ENCODE results near the gene ANKS6. TPM values are rescaled to one million over a fixed set of nuclear protein-coding genes. Genes with fewer than 3 reads are reported as not detected.

Gene ANKS6
- total and polyA plus RNA-seq, 11 donors = 1.9 to 8.0 (median 3.7) TPM

DNA sequence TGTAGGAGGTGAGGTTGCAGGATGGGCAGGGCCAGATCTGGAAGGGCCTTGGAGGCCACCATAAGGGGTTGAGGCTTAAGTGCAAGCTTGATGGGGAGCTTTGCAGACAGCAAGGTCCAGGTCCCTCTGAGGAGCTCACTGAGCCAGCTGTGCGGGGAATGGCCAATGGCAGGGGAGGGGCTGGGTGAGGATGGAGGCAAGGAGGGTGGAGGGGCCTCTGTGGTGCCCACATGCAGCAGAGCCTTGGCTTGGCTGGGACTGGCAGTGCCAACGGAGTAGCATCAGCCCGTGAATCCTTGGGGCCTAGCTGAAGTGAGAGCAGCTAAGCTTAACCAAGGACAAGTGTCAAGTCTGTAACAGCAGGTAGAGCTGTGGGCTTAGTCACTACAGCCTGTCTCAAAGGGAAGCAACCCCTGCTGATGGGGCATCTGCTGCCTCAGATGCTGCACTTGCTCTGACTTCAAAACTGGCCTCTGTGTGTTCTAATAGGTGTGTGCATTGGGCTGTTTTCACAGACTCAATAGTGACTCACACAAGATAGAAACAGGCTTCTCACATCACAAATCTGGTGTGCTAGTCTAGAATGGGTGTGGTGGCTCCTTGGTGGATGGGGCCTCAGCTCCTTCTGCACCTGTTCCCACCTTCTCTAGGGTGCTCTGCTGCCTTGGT lies 27.4 kb upstream of the ANKS6 start:
- no peak for ATAC-seq

DNA sequence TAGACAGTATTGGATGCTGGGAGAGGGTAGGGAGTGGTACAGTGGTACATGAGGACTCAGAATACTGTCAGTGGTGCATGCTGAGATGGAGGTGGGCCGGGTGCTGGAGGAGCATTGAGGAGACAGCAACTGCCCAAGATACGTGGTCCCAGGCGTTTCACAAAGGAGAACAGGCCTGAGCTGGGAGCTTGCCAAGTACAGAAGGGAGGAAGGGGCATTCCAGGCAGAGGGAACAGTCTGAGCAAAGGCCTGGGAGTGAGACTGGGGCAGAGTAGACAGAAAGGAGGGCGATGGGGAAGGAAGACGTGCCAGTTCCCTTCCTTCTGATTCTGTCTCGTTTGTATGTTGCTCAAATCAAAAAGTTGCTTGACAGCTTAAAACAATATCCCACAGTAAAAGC lies 26.3 kb upstream of the ANKS6 start:
- Histone ChIP-seq H3K4me1 (no peaks in the 10 kb centered on the region), H3K9me3 (peaks cover 0 to 9% (median 0%) of the 10 kb centered on the region in 12 donors), H3K4me3 (no peak overlapping the region), H3K27me3 (no peaks in the 10 kb centered on the region), H3K27ac (no peak overlapping the region), H3K36me3 (no peaks in the 10 kb centered on the region)
- intact Hi-C loops (cut with DNase I) = no loop called here
- 88 to 92% (median 90%) methylated on average over 6 of the region's 6 CpGs for WGBS, 4 donors
- TF ChIP-seq, protein P1, sequence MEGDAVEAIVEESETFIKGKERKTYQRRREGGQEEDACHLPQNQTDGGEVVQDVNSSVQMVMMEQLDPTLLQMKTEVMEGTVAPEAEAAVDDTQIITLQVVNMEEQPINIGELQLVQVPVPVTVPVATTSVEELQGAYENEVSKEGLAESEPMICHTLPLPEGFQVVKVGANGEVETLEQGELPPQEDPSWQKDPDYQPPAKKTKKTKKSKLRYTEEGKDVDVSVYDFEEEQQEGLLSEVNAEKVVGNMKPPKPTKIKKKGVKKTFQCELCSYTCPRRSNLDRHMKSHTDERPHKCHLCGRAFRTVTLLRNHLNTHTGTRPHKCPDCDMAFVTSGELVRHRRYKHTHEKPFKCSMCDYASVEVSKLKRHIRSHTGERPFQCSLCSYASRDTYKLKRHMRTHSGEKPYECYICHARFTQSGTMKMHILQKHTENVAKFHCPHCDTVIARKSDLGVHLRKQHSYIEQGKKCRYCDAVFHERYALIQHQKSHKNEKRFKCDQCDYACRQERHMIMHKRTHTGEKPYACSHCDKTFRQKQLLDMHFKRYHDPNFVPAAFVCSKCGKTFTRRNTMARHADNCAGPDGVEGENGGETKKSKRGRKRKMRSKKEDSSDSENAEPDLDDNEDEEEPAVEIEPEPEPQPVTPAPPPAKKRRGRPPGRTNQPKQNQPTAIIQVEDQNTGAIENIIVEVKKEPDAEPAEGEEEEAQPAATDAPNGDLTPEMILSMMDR (IDR thresholded peaks at IDR 0.05) = no peak
- TF ChIP-seq POLR2A (IDR thresholded peaks at IDR 0.05) = no peak
- ATAC-seq = no peak
- DNase-seq = no peak

More for the DNA sequence above, 27.4 kb upstream of the ANKS6 start:
- H3K4me3 ChIP-seq = no peak overlapping the region
- no peak for DNase-seq
- no peaks in the 10 kb centered on the region for H3K4me1 ChIP-seq
- intact Hi-C loops (cut with DNase I) = no loop called here
- no peak for TF ChIP-seq POLR2A (IDR thresholded peaks at IDR 0.05)
- TF ChIP-seq, protein P1 (IDR thresholded peaks at IDR 0.05) = no peak
- H3K27ac ChIP-seq = no peak overlapping the region
- 96 to 100% (median 97%) methylated on average over 2 to 3 of the region's 3 CpGs for WGBS, 4 donors
- H3K36me3 ChIP-seq = no peaks in the 10 kb centered on the region
- no peaks in the 10 kb centered on the region for H3K27me3 ChIP-seq
- H3K9me3 ChIP-seq = peaks cover 0 to 7% (median 0%) of the 10 kb centered on the region in 12 donors

DNA sequence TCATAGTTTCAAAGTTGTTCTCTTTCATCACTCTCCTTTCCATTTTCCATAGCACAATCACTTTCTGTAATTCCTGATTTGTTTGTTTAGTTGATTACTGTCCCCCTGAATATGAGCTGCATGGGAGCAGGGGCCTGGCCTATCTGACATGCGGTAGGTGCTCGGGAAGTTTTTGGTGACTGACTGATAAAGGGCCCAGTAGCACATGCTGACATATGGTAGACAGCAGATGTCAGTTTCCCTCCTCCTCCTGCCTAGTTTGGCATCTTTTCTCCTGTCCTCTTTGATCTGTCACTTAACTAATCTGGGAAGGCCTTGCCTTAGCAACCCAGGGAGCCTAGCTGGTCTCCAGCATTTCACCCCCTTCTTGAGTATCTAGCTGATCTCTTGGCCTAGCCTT lies 25.5 kb upstream of the ANKS6 start:
- 76 to 84% (median 79%) methylated on average over 2 of the region's 2 CpGs for WGBS, 4 donors
- no peaks in the 10 kb centered on the region for H3K27me3 ChIP-seq
- no peak overlapping the region for H3K4me3 ChIP-seq
- peaks cover 0 to 9% (median 0%) of the 10 kb centered on the region in 12 donors for H3K9me3 ChIP-seq
- DNase-seq (no peak), ATAC-seq (no peak)
- intact Hi-C loops (cut with DNase I) = no loop called here
- no peak for TF ChIP-seq POLR2A (IDR thresholded peaks at IDR 0.05)
- TF ChIP-seq, protein P1 (IDR thresholded peaks at IDR 0.05) = no peak
- H3K4me1 ChIP-seq = no peaks in the 10 kb centered on the region
- H3K27ac ChIP-seq = no peak overlapping the region
- H3K36me3 ChIP-seq = no peaks in the 10 kb centered on the region

DNA sequence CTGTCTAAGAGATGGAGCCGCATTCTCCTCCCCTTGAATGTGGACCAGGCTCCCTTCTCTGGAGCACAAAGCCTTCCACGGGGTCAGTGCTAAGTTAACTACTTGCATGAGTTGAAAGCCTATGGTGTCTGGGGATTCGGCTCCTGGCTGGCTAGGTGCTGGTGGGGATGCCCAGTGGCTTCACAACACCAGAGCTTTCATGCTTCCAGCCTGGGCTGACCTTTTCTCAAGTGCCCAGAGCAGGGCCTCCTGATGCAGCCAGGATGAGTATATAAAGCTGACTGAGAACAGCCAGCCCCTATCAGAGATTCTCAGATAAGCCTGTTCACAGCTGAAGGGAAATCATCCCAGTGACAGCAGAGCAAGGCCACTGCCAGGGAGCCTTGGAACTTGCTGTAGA lies 22.9 kb upstream of the ANKS6 start:
- WGBS, 4 donors = 91 to 96% (median 94%) methylated on average over 3 of the region's 3 CpGs
- H3K4me3 ChIP-seq = no peak overlapping the region
- no peaks in the 10 kb centered on the region for H3K4me1 ChIP-seq
- H3K9me3 ChIP-seq = peaks cover 0 to 7% (median 0%) of the 10 kb centered on the region in 12 donors
- ATAC-seq (no peak), DNase-seq (no peak)
- TF ChIP-seq, protein P1 (IDR thresholded peaks at IDR 0.05) = no peak
- TF ChIP-seq POLR2A (IDR thresholded peaks at IDR 0.05) = no peak
- no peaks in the 10 kb centered on the region for H3K36me3 ChIP-seq
- no peaks in the 10 kb centered on the region for H3K27me3 ChIP-seq
- intact Hi-C loops (cut with DNase I) = no loop called here
- H3K27ac ChIP-seq = no peak overlapping the region
